ENCODE results near the gene SHE.

DNA sequence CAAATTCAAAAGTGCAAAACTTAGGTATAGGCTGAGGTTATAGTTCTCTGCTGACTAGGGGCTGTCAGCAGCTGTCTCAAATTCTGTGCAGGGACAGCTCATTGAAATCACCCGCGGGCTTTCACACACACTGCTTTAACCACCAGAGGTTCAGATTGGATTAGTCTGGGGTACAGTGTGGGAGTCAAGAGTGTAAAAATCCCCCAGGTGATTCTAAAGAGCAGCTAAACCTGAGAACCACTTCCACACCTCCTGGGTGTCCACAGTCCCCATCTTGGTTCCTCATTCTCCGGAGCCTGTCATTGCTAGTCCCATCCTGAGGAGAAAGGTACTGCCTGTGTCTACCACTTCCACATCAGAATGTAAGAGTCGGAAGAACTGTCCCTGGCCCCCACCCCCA lies 10.1 kb downstream of the SHE start:
- no peak for TF ChIP-seq POLR2A (IDR thresholded peaks at IDR 0.05)
- TF ChIP-seq, protein P1, sequence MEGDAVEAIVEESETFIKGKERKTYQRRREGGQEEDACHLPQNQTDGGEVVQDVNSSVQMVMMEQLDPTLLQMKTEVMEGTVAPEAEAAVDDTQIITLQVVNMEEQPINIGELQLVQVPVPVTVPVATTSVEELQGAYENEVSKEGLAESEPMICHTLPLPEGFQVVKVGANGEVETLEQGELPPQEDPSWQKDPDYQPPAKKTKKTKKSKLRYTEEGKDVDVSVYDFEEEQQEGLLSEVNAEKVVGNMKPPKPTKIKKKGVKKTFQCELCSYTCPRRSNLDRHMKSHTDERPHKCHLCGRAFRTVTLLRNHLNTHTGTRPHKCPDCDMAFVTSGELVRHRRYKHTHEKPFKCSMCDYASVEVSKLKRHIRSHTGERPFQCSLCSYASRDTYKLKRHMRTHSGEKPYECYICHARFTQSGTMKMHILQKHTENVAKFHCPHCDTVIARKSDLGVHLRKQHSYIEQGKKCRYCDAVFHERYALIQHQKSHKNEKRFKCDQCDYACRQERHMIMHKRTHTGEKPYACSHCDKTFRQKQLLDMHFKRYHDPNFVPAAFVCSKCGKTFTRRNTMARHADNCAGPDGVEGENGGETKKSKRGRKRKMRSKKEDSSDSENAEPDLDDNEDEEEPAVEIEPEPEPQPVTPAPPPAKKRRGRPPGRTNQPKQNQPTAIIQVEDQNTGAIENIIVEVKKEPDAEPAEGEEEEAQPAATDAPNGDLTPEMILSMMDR (IDR thresholded peaks at IDR 0.05) = no peak
